Activated CD4-positive, CD25-positive, alpha-beta regulatory T cell treated with anti-CD3 and anti-CD28 coated beads, Interleukin-2, amount 50 U/mL, for 24 hours (primary cell): ENCODE data around the gene ARGLU1.
"Not testable (repeated sequence)": the region's sequence is repeated elsewhere in the genome, so short reads cannot be mapped to it uniquely, and the experiment has no call there.

ENCODE experiments used
- ATAC-seq, 2 donors: fragments of 150-1000 bp; cut with Tn5 transposase; one replicate each; pipeline ENCODE4 v1.10.0; 2021; ENCODE audit warnings: mild to moderate bottlenecking in 1 of 2, moderate library complexity in 1 of 2

ARGLU1 gene

GRCh38 chr13:106567474-106568298 lies at the start of gene ARGLU1:
ARGLU1 (minus strand) TSS chr13:106568137; CDS start chr13:106567919, 218 bp downstream.
- ATAC-seq, result peak; percentile 80 to 81

GRCh38 chr13:106617561-106617960 lies 49.6 kb upstream of the ARGLU1 start:
- ATAC-seq, result no peak

- no peak for ATAC-seq
Measured at GRCh38 chr13:106616729-106617128, 48.8 kb upstream of the ARGLU1 start.

- no peak for ATAC-seq
Measured at GRCh38 chr13:106614874-106615273, 46.9 kb upstream of the ARGLU1 start.

GRCh38 chr13:106612688-106613087 lies 44.8 kb upstream of the ARGLU1 start:
- no peak for ATAC-seq

GRCh38 chr13:106610486-106610885 lies 42.5 kb upstream of the ARGLU1 start:
- ATAC-seq, result no peak

- no peak for ATAC-seq
Measured at GRCh38 chr13:106609116-106609515, 41.2 kb upstream of the ARGLU1 start.

GRCh38 chr13:106603546-106603945 lies 35.6 kb upstream of the ARGLU1 start:
- no peak for ATAC-seq

- no peak for ATAC-seq
Measured at GRCh38 chr13:106602178-106602577, 34.2 kb upstream of the ARGLU1 start.

GRCh38 chr13:106601489-106601888 lies 33.6 kb upstream of the ARGLU1 start:
- ATAC-seq, result no peak

- not testable (repeated sequence) for ATAC-seq
Measured at GRCh38 chr13:106600798-106601135, 32.8 kb upstream of the ARGLU1 start.

GRCh38 chr13:106599875-106600797 lies 32.2 kb upstream of the ARGLU1 start:
- ATAC-seq, result peak; percentile 27 to 41

GRCh38 chr13:106597749-106598395 lies 29.9 kb upstream of the ARGLU1 start:
- ATAC-seq, result no peak

GRCh38 chr13:106597186-106597585 lies 29.2 kb upstream of the ARGLU1 start:
- ATAC-seq, result no peak

- ATAC-seq, result no peak
Measured at GRCh38 chr13:106596275-106596937, 28.5 kb upstream of the ARGLU1 start.

- no peak for ATAC-seq
Measured at GRCh38 chr13:106595625-106596024, 27.7 kb upstream of the ARGLU1 start.

GRCh38 chr13:106594980-106595379 lies 27.0 kb upstream of the ARGLU1 start:
- no peak for ATAC-seq

GRCh38 chr13:106593132-106593531 lies 25.2 kb upstream of the ARGLU1 start:
- no peak for ATAC-seq

GRCh38 chr13:106591299-106591698 lies 23.4 kb upstream of the ARGLU1 start:
- ATAC-seq, result no peak

- no peak for ATAC-seq
Measured at GRCh38 chr13:106589716-106590115, 21.8 kb upstream of the ARGLU1 start.

- ATAC-seq, result no peak
Measured at GRCh38 chr13:106588367-106588766, 20.4 kb upstream of the ARGLU1 start.

GRCh38 chr13:106587787-106588186 lies 19.9 kb upstream of the ARGLU1 start:
- peak in 1 of 2 donors; percentile 30 for ATAC-seq
